NCI-H2107 treated with DMSO at 0.1 percent for 48 hours (cell line): ENCODE data around the gene UBR4.

ENCODE experiments used
- DNase-seq: peaks from one replicate; lab custom pipeline; 2025; ENCODE audit not compliant: unreplicated experiment; lab: John Stamatoyannopoulos, UW

Gene UBR4

GRCh38 chr1:19038096-19038495 is 172.0 kb downstream of the UBR4 start:
- no peak for DNase-seq

GRCh38 chr1:19037659-19038058 is 172.4 kb downstream of the UBR4 start:
- DNase-seq = no peak

DNA sequence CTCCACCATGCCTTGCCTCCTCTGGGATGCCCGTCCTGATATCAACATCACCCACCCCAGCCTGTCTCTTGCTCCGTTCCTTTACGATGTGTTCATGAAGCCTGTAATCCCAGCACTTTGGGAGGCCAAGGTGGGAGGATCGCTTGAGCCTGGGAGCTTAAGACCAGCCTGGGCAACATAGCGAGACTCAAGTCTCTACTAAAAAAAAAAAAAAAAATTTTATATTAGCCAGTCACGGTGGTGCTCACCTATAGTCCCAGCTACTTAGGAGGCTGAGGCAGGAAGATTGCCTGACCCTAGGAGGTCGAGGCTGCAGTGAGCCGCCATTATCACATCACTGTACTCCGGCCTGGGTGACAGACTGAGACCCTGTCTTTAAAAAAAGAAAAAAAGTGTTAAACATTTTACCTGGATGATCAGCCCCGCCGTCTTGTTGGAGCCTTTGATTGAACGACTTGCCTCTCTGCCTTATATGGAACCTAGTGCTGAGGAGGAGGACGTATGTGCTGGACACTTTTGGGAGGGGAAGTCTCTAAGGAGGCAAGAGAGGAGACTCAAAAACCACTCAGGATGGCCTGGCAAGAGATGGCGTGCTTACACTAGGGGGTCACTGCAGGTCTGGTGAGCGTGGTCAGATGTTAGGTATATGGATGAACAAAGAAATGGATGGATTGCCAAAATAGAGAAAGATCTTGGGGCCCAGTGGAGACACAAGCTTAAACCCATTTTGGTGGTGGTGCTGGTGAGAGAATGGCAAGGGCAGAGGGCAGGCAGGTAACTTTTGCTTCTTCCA is 173.1 kb downstream of the UBR4 start:
- no peak for DNase-seq

DNA sequence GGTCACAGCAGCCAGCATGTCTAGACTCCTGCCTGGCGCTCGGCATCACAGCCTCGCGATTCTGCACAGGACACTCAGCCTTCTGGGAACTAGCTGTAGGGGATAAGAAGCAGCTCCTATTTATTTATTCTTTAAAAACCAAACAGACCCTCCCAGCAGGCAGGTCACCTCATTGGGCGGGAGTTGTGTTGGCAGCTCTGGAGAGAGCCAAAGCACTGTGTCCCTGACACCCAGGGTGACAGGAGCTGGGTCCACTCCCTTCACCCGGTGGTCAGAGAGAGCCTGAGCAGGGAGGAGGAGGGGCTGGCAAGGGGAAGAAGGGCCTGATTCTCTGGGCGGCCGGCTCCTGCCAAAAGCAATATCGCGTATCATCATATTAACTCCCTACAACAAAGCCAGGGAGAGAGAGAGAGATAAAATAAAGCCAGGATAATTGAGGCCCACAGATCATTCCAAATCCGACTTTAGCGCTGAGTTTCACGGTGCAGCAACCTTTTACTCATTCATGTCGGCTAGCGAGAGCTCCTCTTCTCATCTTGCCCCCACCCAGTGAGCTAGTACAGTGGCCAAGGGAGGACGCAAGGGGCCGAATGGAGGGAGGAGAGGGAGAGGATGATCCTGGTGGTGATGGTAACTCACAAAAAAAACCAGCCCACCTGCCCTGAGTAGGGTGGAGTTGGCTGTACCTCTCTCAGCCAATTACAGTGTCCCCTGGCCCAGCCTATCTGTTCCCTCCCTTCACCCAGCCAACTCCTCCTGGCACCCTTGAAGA is 173.8 kb downstream of the UBR4 start:
- no peak for DNase-seq

- no peak for DNase-seq
Measured at GRCh38 chr1:19035377-19036040, 174.6 kb downstream of the UBR4 start.

- DNase-seq = no peak
Measured at GRCh38 chr1:19034721-19035120, 175.3 kb downstream of the UBR4 start.

- DNase-seq = no peak
Measured at GRCh38 chr1:19033926-19034680, 176.0 kb downstream of the UBR4 start.

DNA sequence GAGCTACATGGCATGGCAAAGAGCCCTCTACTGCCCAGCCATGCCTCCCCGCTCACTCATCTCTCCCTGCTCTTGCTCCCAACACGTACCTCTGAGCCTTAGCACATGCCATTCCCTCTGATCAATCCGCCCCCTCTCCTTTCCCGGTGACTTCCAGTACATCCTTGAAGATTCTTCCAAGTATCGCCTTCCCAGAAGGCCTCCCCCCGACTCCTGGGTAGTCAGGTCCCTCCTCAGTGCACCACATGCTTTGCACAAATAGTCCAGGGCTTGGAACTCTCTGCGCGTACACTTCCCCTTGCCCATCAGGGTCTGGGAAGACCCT is 176.6 kb downstream of the UBR4 start:
- no peak for DNase-seq

GRCh38 chr1:19032701-19033514 is 177.2 kb downstream of the UBR4 start:
- DNase-seq = no peak

GRCh38 chr1:19032413-19032695 is 177.7 kb downstream of the UBR4 start:
- DNase-seq = no peak

DNA sequence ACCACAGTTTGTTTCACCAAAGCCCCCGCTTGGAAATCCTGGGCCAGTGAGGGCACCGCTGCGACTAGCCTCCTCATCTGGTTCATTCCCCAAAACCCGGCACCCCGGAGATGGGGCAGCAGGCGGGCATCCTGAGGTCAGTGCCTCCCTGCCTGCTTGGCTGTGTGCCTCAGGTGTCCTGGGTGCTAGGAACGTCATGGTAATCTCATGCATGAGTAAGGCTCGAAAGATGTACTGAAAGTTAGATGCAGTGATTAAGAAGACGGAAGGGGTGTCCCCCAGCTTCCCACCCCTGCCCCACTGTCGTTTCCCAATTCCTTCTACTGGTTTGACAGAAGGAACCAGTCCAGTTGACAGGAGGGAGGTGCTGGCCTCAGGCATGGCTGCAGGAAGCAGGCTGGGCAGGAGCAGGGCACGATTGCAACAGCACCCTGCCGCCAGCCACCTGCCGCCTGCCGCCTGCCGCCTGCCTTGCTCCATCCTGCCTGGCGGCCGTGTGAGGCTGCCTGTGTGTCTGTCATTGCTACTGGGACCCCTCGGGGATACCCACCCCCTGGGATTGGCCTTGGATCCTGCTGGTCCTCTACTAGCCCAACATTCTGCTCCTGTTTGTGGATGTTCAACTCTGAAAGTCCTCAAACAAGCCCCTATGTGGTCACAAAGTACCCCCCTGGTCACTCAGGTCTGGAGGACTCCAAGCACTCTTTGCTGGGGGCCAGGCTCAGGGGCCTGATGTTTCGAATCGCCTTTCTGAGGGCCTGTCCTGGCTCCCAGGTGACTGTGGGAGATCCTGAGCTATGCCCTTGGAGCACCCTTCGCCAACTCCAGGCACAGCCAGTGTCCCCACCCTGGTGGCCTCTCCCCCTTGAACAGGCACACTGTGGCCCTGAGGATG is 180.6 kb downstream of the UBR4 start:
- no peak for DNase-seq

- no peak for DNase-seq
Measured at GRCh38 chr1:19028546-19029129, 181.4 kb downstream of the UBR4 start.

DNA sequence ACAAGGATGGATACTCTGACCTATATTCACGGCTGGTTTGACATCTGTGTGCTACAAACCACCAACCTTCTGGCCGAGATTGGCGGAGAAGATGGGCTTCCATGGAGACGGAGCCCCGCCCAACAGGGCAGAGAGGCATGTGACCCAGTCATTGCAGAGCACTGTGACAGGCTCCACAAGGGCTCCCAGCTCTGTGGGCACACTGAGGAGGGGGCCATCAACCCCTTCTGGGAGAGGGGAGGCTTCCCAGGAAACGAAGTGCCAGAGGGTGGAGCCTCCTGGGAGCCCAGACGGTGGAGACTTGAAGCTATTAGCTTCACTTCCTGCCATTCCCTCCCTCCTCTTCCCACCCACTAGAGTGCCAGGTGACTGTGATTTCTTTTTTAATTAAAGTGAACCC is 182.0 kb downstream of the UBR4 start:
- DNase-seq = peak; percentile 77
